Measurements from ENCODE around the gene BICC1. TPM values are rescaled to one million over a fixed set of nuclear protein-coding genes. Genes with fewer than 3 reads are reported as not detected.

The BICC1 gene
- total RNA-seq, 1 donor from 2014 or later = 2.4 TPM

DNA sequence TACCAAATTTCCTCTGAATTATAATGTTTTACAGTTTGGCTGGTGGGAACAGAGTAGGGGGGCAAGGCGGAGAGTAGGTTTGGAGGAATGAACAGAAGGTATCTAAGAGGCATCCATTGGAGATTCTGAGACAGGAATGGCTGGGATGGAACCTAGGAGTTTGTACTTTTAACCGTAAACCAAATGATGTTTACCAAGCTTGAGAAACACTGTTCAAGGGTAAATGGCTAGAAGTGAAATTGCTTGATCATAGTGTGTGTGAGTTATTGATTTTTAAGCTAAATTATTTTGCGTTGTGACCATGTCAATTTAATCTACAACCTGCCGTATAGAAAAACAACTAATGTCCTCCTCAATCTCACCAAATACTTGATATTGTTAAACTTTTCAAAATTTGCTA lies 357.4 kb downstream of the BICC1 start:
- TF ChIP-seq CTCF (conservative IDR thresholded peaks at IDR 0.05) = no peak
- Mint-ChIP-seq H3K4me1 (no peaks in the 10 kb centered on the region), H3K4me3 (no peak overlapping the region), H3K27me3 (ENCODE audit: low read depth) (no peaks in the 10 kb centered on the region), H3K27ac (ENCODE audit: unreplicated experiment) (no peak overlapping the region), H3K9me3 (no peaks in the 10 kb centered on the region), H3K36me3 (ENCODE audit: low read depth) (no peaks in the 10 kb centered on the region)
- no peak for DNase-seq (ENCODE audit: low read depth, low spot score)

DNA sequence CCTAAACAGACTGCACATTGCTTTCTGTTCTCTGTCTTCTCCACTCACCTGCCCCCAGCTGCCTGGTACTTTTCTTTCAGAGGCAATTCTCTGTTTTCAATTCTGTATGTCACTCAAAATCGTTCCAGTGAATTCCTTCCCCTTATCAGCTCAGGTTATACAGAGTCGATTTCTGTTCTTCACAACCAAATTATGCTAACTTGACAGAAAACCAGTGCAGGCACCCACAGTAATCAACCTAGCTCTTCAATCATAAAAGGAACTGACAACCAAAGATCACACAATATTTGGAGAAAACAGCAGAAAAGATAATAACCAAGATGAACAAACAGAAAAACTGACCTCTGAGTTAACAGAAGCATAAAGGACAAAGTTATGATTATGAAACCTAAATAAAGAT lies 360.5 kb downstream of the BICC1 start:
- H3K4me1 Mint-ChIP-seq = no peaks in the 10 kb centered on the region

More for the DNA sequence above, 360.5 kb downstream of the BICC1 start:
- Mint-ChIP-seq H3K27ac (ENCODE audit: unreplicated experiment) (no peak overlapping the region), H3K27me3 (ENCODE audit: low read depth) (peaks cover 5% of the 10 kb centered on the region), H3K36me3 (ENCODE audit: low read depth) (no peaks in the 10 kb centered on the region), H3K9me3 (no peaks in the 10 kb centered on the region), H3K4me3 (no peak overlapping the region)
- TF ChIP-seq CTCF (conservative IDR thresholded peaks at IDR 0.05) = no peak
- DNase-seq (ENCODE audit: low read depth, low spot score) = no peak

Other genes with a start within 250 kb of the BICC1 start
- 6.7 and 7.1 TPM in 2 replicates for gene IPMK, start 245.0 kb upstream of the BICC1 start, total RNA-seq
- gene CISD1, start 243.7 kb upstream of the BICC1 start, total RNA-seq = 33.1 and 33.5 TPM in 2 replicates
- 23.9 and 24.9 TPM in 2 replicates for gene UBE2D1, start 177.9 kb upstream of the BICC1 start, total RNA-seq
- 64.2 and 74.8 TPM in 2 replicates for gene TFAM, start 127.5 kb upstream of the BICC1 start, total RNA-seq

Data from neural crest cell (in vitro differentiated cells).